ENCODE data around the gene DNAH1. TPM values are rescaled to one million over a fixed set of nuclear protein-coding genes. Genes with fewer than 3 reads are reported as not detected.
A peak's percentile ranks its signal among the peaks of the same experiment; 100 is the strongest.

DNAH1 gene
- total RNA-seq, 1 donor from 2014 or later, result 2.2 TPM

DNA sequence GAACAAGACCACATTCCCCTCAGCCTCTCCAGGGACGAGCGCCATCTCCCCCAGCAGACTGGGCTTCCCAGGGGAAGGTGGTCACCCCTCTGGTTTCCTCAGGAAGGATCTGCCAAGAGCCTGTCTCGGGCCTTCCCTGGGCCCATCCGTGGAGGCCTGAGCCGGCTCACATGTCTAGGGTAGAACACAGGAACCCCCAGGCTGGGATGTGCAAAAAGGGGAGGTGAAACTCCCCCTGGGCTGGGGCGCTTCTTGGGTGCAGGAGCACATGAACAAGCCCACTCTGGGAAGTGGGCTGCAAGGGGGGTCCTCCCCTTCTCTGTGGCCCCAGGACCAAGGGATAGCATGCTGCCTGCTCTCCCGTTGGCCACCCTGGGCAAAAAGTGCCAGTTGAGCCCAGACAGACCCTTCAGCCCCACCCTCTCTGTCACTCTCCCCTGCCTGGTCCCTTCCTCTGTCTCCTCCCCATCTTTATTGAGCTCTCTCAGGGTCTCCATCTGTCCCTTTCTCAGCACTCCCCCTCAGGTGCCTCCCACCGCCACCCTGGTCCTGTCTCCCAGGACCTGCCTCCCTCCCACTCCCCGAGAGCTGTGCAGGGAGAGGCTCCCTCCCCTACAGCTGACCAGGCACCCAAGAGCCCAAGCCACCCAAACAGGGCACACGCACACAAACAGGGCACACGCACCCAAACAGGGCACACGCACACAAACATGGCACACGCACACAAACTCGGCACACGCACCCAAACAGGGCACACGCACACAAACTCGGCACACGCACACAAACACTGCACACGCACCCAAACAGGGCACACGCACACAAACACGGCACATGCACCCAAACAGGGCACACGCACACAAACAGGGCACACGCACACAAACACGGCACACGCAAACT, 127.9 kb downstream of the DNAH1 start:
- peaks cover 5% of the 10 kb centered on the region for H3K36me3 ChIP-seq
- intact Hi-C loops (cut with micrococcal nuclease), result no loop called here
- no peak for DNase-seq
- H3K4me1 ChIP-seq, result peaks cover 25% of the 10 kb centered on the region
- peak overlapping the region; percentile 53 for H3K4me3 ChIP-seq
- peak overlapping the region; percentile 29 for H3K27ac ChIP-seq (replicated peaks)
- H3K9me3 ChIP-seq (replicated peaks), result no peaks in the 10 kb centered on the region
- TF ChIP-seq, protein P1, sequence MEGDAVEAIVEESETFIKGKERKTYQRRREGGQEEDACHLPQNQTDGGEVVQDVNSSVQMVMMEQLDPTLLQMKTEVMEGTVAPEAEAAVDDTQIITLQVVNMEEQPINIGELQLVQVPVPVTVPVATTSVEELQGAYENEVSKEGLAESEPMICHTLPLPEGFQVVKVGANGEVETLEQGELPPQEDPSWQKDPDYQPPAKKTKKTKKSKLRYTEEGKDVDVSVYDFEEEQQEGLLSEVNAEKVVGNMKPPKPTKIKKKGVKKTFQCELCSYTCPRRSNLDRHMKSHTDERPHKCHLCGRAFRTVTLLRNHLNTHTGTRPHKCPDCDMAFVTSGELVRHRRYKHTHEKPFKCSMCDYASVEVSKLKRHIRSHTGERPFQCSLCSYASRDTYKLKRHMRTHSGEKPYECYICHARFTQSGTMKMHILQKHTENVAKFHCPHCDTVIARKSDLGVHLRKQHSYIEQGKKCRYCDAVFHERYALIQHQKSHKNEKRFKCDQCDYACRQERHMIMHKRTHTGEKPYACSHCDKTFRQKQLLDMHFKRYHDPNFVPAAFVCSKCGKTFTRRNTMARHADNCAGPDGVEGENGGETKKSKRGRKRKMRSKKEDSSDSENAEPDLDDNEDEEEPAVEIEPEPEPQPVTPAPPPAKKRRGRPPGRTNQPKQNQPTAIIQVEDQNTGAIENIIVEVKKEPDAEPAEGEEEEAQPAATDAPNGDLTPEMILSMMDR (IDR thresholded peaks at IDR 0.05; ENCODE audit: borderline replicate concordance), result no peak
- H3K27me3 ChIP-seq (ENCODE audit: low read depth), result no peaks in the 10 kb centered on the region

DNA sequence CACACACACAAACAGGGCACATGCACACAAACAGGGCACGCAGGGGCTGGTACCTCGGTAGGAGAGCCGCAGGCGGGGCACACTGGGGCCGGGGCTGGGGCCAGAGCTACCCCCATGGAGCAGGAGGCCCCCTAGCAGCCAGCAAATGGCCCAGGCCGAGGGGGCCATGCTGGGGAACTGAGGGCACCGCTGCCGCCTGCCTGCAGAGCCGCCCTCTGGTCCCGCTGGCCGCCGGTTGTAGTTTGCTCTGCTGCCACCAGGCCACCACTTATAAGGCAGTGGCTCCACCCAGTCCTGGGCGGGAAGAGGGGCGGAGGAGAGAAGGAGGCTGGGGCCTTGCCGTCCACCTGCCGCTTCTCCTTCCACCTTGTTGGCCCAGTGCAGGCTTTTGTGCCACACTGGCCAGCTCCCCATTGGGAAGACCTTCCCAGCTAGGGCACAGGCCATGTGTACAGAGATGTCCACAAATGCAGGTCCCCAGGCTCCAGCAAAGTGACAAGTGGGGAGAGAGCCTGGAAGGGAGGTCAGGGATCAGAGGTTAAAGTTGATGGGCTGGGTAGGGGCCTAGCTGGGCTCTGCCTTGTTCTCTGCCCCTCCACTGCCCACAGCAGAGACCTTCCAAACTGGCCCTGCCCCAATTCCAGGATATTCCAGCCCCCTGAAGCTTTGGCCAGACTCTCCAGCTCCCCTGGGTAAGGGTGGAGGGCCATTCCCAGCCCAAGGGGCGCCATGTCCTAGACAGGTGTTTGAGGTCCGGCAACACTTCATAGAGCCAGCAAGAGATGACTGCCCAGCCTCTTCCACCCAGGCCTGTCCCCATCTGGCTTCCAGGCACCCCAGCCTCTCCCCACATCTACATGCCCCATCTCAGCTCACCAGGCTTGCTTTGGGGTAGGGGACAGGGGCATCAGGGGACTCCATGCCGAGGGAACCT, 129.0 kb downstream of the DNAH1 start, which contains the start of gene SEMA3G:
TSS of gene SEMA3G (minus strand) at position 244 of the 934 bp plus-strand sequence. CDS start at position 168, 76 bp downstream.
- DNase-seq, result peak; percentile 79

DNA sequence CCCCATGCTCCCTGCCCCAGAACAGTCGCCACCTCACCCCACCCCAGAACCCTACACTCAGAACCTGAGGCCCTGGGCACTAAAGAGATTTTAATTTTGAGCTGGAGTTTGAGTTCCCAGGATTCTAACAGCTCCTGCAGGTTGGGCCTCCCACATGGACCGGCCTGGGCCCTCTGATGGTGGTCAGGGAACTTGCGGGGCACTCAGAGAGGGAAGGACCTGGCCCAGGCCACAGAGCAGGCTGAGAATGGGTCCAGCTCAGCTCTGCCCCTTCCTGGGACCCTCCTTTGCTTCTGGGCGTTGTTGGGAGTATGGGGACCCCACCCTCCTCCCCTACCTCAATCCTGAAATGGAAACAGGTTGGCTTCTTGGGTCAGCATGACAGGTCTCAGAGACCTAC, 129.9 kb downstream of the DNAH1 start:
- H3K9me3 ChIP-seq (replicated peaks), result no peaks in the 10 kb centered on the region
- H3K4me1 ChIP-seq, result peaks cover 43% of the 10 kb centered on the region
- no peaks in the 10 kb centered on the region for H3K27me3 ChIP-seq (ENCODE audit: low read depth)
- no peak overlapping the region for H3K4me3 ChIP-seq
- TF ChIP-seq, protein P1 (IDR thresholded peaks at IDR 0.05; ENCODE audit: borderline replicate concordance), result no peak
- no peak for DNase-seq
- intact Hi-C loops (cut with micrococcal nuclease), result no loop called here
- peak overlapping the region; percentile 49 for H3K27ac ChIP-seq (replicated peaks)
- H3K36me3 ChIP-seq, result peaks cover 8% of the 10 kb centered on the region

More for the DNA sequence above, 129.0 kb downstream of the DNAH1 start, which contains the start of gene SEMA3G:
- peaks cover 34% of the 10 kb centered on the region for H3K4me1 ChIP-seq
- TF ChIP-seq, protein P1 (IDR thresholded peaks at IDR 0.05; ENCODE audit: borderline replicate concordance), result peak; percentile 75
- H3K9me3 ChIP-seq (replicated peaks), result no peaks in the 10 kb centered on the region
- peak within 1 kb of the TSS; percentile 58 for H3K4me3 ChIP-seq
- no peaks in the 10 kb centered on the region for H3K36me3 ChIP-seq
- no peaks in the 10 kb centered on the region for H3K27me3 ChIP-seq (ENCODE audit: low read depth)
- intact Hi-C loops (cut with micrococcal nuclease), result no loop called here
- peak within 1 kb of the TSS; percentile 57 for H3K27ac ChIP-seq (replicated peaks)

DNA sequence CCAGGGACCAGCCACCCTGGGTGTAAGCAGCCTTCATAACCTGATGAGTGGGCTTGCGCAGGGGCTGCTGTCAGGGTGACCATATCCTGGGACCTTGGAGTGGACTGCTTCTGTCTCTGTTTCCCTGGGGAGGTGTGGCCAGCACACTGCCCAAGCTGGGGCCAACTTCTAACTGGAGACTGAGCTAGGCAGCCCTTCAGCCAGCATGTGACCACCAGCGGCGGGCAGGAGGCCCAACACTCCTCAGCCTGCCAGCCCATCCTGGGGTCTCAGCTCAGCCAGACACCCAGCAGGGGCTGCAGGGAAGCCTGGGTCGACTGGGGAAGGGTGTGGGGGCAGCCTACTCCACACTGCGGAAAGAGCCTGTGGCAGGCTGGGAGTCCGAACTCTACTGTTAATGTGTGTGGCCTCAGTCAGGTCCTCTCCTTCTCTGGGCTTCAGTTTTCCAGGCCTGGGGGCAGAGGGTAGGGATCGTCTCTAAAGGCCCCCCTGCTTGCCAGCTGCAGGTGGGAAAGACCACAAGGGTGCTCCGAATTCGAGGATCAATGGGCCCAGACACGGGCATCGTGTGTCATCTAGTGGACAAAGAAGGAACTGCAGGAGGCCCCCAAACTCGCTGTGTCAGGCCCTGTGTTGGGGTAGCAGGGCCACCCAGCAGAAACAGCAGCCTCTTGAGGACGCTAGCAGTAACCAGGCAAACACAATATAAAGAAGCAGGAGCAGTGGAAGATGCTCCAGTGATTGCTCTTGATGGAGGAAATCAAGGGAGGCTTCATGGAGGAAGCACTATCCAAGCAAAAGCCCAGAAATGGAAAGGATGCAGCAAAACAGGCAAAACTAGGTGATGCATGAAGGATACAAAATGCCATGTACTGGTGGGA, 130.8 kb downstream of the DNAH1 start:
- intact Hi-C loops (cut with micrococcal nuclease), result no loop called here
- Histone ChIP-seq H3K27ac (replicated peaks) (peak overlapping the region; percentile 49), H3K4me1 (peaks cover 47% of the 10 kb centered on the region)

More for the DNA sequence above, 130.8 kb downstream of the DNAH1 start:
- Histone ChIP-seq H3K27me3 (ENCODE audit: low read depth) (no peaks in the 10 kb centered on the region), H3K4me3 (no peak overlapping the region), H3K9me3 (replicated peaks) (no peaks in the 10 kb centered on the region), H3K36me3 (peaks cover 17% of the 10 kb centered on the region)
- TF ChIP-seq, protein P1 (IDR thresholded peaks at IDR 0.05; ENCODE audit: borderline replicate concordance), result peak; percentile 100
- DNase-seq, result peak; percentile 60

All from left ventricle myocardium inferior (tissue), 1 donor.